ENCODE data around the gene SEC63.
"Not testable (repeated sequence)": the region's sequence is repeated elsewhere in the genome, so short reads cannot be mapped to it uniquely, and the experiment has no call there.

Gene SEC63

GRCh38 chr6:107957909-107958688 is at the start of gene SEC63:
SEC63 (minus strand) TSS chr6:107958208; CDS start chr6:107958009, 199 bp downstream.
- peak; percentile 89 for DNase-seq

GRCh38 chr6:108005961-108006360 is 48.0 kb upstream of the SEC63 start:
- no peak for DNase-seq

- DNase-seq, result no peak
Observed at GRCh38 chr6:108004861-108005260, 46.9 kb upstream of the SEC63 start.

GRCh38 chr6:108002365-108003221 is 44.6 kb upstream of the SEC63 start:
- no peak for DNase-seq

GRCh38 chr6:108001696-108002231 is 43.8 kb upstream of the SEC63 start:
- no peak for DNase-seq

- not testable (repeated sequence) for DNase-seq
Observed at GRCh38 chr6:108000259-108000658, 42.3 kb upstream of the SEC63 start.

- no peak for DNase-seq
Observed at GRCh38 chr6:107999341-107999740, 41.3 kb upstream of the SEC63 start.

- DNase-seq, result no peak
Observed at GRCh38 chr6:107991772-107992550, 34.0 kb upstream of the SEC63 start.

GRCh38 chr6:107991061-107991460 is 33.1 kb upstream of the SEC63 start:
- DNase-seq, result no peak

- DNase-seq, result not testable (repeated sequence)
Observed at GRCh38 chr6:107990587-107990986, 32.6 kb upstream of the SEC63 start.

- no peak for DNase-seq
Observed at GRCh38 chr6:107989166-107990094, 31.4 kb upstream of the SEC63 start.

GRCh38 chr6:107988570-107988969 is 30.6 kb upstream of the SEC63 start:
- no peak for DNase-seq

- DNase-seq, result no peak
Observed at GRCh38 chr6:107987805-107988204, 29.8 kb upstream of the SEC63 start.

GRCh38 chr6:107985701-107986100 is 27.7 kb upstream of the SEC63 start:
- no peak for DNase-seq

- no peak for DNase-seq
Observed at GRCh38 chr6:107983811-107984210, 25.8 kb upstream of the SEC63 start.

GRCh38 chr6:107982486-107982885 is 24.5 kb upstream of the SEC63 start:
- peak; percentile 35 for DNase-seq

GRCh38 chr6:107981695-107982094 is 23.7 kb upstream of the SEC63 start:
- DNase-seq, result no peak

- DNase-seq, result peak; percentile 33
Observed at GRCh38 chr6:107977283-107977682, 19.3 kb upstream of the SEC63 start.

GRCh38 chr6:107976155-107976783 is 18.3 kb upstream of the SEC63 start:
- no peak for DNase-seq

GRCh38 chr6:107973594-107973993 is 15.6 kb upstream of the SEC63 start:
- DNase-seq, result no peak

- DNase-seq, result no peak
Observed at GRCh38 chr6:107972413-107973096, 14.5 kb upstream of the SEC63 start.

Measured in DMS79 treated with DMSO at 0.1 percent for 48 hours (cell line).